T-helper 9 cell (primary cell): ENCODE measurements around the gene CPT1B.

Source experiments
- DNase-seq: peaks from one replicate; pipeline ENCODE4 v3.0.0-alpha.2; 2020

Gene CPT1B

DNA sequence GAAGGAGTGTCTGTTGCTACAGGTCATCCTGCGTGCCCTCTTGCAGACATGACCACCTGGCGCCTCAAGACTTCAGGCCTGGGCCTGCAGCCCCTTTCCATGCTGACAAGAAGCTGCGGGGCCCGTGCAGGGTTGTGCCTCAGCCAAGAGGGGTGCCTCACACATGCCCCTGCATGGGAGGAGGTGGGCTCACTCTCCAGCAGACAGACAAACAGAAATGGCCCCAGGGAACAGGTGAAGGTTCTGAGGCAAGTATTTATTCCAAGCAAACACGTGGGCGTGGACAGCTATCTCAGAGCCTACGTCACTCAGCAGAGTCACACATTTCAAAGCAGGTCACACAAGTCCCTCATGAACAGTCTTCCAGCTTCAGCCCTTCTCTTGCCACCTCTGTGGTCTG lies 9.6 kb downstream of the CPT1B start:
- no peak for DNase-seq

DNA sequence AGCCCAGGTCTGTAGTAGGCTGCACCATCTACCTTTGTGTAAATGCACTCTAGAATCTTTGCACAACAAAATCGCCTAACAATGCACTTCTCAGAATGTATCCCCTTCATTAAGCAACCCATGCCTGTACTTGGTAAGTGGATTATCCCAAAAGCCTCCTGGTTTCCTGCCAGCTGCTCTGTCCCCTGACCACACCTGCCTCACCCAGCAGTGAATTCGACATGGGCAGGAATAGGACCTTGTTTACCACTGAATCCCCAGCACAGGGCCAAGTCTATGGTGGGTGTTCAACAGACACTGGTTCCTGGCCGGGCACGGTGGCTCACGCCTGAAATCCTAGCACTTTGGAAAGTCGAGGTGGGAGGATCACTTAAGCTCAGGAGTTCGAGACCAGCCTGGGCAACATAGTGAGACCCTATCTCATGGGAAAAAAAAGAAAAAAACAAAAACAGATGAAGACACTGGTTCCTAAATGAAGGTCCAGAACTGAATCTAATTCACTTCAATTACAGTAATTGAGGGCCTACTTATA lies 10.4 kb downstream of the CPT1B start:
- DNase-seq, result no peak

DNA sequence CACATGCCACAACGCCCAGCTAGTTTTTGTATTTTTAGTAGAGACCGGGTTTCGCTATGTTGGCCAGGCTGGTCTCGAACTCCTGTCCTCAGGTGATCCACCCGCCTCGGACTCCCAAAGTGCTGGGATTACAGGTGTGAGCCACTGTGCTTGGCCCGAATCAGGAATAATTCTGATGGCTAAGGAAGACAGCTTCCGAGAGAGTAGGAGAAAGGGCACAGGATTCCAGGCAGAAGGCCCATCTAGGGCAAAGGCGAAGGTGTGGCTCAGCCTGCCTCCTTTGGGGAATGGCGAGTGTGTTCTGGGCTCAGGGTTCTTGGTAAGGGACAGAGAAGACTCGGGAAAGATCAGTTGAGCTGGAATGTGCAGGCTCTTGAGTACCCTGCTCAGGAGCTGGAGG lies 13.9 kb downstream of the CPT1B start:
- no peak for DNase-seq

DNA sequence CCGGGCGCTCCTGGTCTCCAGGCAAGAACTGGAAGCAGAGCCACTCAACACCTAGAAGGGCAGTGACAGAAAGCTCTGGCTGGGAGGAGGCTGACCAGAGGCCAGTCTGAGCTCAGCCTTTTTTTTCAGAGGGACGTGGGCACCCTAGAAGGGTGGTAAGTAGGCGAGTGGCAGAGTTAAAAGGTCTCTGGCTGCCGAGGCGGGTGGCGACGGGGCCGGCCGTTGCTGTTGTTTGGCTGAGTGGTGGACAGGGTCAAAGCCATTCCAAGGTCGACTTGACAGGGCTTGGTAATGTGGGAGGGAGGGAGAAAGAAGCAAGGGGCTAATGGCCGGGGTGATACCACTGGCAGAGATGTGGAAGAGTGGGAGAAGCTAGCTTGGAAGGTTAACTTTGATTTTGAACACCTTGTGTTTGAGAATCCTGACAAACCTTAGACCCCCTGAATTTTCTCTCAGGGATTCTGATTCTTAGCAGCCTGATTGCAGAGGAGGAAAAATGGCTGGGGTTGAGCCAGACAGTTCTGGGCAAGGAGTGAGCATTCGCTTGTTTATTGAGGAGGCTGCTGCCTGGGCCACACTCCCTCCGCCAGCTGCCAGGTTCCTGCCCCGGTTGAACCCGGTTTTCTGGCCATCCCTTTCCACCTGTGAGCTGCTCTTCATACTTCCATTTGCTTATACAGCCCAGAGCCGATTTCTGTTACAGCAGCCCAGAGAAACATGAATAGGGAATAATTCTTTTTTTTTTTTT lies 14.6 kb downstream of the CPT1B start:
- DNase-seq, result no peak

DNA sequence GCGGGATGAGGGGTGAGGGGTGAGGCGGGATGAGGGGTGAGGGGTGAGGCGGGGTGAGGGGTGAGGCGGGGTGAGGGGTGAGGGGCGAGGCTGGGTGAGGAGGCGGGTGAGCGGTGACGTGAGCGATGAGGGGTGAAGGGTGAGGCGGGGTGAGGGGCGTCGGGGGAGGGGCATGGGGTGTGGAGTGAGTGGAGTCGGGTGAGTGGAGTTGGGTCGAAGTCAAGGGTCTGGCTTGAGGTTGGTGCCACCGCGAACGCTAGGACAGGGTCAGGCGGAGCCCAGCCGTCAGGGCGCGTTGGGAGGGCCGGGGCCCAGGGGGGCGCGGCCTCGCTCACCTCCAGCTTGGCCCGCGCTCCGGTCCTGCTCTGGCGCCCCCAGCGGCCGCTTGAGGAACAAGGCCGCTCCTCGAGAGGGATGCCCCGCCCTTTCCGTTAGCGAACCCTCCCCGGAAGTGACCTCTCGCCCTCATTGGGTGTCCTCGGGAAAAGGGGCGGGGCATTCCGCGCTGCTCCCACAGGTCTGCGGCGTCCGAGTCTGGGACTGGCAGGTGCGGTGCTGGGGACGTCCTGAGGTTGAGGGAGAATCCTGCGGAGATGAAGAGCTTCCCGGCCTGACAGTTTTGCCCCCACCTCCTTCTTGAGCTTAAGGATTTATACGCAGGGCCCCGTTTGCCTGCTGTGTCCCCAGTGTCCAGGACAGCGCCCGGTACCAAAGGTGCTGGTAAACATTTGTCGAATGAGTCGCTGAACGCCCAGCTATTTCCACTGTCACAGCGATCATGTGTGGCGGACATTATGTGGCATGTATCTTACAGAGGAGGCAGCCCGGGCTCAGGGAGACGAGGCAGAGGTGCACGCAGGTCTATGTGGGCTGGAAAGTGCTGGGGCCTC lies 15.5 kb downstream of the CPT1B start, which contains the start of gene SYCE3:
Gene SYCE3, minus strand, starts transcription at position 397 of the 890 bp plus-strand sequence. CDS start 6,514 bp downstream, outside the sequence.
- DNase-seq, result peak; percentile 98

DNA sequence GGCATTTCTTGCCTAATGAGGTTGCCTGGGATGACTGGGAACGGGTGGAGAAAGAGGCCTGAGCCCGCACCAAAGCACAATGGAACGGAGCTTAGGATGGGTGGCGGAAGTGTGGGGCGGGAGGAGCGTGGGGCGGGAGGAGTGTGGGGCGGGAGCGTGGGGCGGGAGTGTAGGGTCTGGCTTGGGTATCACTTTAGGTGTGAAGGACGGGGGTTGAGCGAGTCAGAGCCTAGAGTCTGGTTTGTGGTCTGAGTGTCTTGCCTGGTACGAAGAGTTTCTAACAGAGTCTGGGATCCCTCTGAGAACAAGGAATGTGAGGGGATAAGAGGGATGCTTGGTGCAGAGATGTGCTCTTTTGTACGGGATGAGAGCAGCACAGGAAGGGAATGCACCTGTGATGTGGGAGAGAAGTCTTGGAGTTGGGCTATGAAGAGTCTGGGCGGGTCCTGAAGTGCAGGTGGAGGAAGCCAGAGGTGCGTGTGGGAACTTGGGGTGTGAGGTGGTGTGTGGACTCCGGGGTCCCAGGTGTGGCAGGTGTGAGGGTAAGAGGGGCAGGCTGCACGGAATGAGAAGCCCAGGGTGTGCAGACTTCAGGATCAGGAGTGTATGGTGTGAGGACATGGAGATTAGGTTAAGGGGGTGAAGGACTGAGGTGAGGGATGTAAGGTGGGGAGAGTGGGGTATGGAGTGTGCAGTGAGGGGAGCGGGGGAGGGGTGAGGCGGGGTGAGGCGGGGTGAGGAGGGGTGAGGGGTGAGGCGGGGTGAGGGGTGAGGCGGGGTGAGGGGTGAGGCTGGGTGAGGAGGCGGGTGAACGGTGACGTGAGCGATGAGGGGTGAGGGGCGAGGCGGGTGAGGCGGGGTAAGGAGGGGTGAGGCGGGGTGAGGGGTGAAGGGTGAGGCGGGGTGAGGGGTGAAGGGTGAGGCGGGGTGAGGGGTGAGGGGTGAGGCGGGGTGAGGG lies 16.5 kb downstream of the CPT1B start:
- no peak for DNase-seq

DNA sequence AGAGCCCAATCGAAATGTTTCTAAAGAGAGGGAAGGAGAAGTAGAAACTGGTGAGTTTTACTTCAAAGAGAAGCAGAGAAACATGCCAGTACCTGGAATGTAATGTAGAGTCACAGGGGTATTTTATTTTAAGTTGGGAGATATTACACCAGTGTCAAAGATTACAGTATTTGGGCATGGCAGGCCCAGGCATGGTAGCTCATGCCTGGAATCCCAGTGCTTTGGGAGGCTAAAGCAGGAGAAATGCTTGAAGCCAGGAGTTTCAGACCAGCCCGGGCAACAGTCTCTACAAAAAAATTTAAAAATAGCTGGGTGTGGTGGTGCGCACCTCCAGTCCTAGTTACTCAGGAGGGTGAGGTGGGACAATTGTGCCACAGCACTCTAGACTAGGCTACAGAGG lies 18.2 kb downstream of the CPT1B start:
- no peak for DNase-seq

DNA sequence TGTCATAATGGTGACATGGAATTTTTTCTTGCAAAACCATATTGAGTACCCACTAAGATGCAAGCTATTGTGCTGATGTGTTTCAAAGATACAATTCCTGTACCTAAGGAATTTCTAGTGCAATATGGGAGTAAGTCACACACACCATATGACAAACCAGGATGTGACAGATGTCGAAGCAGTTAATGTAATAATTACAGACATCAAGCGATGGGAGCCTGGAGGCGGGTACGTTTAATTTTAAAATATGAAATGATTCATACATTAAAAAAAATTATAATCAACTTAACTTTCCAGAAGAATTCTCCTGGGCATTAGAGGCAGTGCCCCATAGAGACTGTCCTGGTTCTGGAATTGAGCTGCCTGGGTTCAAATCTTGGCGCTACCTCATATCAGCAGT lies 21.5 kb downstream of the CPT1B start:
- no peak for DNase-seq

DNA sequence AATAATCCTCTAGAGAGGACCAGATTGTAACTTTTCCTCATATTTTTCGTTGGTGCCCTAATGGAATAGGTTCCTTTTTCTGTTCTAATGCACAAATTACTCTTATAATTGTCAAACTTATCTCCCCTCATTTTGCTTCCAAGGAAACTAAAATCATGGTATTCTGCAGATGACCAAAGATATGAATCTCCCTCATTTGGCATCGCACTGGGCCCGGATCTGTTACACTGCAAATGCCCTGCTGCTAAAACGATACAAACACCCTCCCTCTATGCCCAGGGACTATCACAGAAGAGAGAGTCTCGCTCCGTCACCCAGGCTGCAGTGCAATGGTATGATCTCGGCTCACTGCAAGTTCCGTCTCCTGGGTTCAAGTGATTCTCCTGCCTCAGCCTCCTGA lies 24.9 kb downstream of the CPT1B start:
- DNase-seq, result no peak

DNA sequence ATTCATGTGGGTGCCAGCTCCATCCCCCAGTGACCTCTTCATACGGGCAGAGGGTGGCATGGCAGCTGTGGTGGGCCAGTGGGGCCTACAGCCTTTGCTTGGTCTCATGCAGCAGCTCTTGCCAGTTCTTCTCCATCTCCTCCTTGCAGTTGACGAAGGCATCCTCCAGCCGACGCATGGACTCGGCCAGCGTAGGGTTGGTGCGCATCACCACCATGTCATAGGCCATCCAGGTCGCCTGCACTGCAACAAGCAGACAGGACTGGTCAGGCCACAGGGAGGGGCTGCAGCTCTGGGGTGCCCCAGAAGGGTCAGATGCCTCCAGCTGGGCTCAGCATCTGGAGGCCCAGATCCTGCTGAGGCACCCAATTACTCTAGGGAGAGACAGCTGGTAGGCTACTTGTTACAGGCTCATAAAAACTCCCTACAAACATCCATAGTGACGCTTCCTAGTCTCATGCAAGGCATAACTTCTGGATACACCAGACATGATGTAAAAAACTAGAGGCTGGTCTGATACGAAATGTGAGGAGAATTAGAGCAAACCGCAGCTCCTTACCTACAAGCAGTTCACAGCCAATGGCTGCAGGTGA lies 27.0 kb downstream of the CPT1B start:
- DNase-seq, result no peak

DNA sequence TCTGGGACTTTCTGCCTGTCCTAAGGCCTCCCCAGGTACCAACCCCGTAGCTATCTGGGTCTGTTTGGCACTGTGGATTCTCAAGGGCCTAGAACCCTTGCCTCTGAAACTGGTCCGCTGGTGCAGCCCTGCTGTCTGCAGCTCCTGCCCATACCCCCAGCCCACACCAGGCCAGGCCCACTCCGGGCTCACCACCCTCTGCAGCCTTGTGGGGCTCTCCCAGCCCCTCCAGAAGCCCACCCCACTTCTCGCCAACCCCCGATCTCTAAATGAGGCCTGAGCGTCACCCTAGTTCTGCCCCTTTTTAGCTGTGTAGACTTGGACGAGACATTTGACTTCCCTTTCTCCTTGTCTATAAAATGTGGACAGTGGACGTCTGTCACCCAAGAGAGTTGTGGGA lies 27.8 kb downstream of the CPT1B start:
- no peak for DNase-seq

DNA sequence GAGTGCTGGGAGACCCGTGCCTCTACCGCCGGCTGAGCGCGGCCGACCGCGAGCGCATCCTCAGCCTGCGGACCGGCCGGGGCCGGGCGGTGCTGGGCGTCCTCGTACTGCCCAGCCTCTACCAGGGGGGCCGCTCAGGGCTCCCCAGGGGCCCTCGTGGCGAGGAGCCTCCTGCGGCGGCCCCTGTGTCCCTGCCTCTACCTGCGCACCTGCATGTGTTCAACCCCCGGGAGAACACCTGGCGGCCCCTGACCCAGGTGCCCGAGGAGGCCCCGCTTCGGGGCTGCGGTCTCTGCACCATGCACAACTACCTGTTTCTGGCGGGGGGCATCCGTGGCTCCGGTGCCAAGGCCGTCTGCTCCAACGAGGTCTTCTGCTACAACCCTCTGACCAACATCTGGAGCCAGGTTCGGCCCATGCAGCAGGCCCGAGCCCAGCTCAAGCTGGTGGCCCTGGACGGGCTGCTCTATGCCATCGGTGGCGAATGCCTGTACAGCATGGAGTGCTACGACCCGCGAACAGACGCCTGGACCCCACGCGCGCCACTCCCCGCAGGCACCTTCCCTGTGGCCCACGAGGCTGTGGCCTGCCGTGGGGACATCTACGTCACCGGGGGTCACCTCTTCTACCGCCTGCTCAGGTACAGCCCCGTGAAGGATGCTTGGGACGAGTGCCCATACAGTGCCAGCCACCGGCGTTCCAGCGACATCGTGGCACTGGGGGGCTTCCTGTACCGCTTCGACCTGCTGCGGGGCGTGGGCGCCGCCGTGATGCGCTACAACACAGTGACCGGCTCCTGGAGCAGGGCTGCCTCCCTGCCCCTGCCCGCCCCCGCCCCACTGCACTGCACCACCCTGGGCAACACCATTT lies 29.1 kb downstream of the CPT1B start:
- DNase-seq, result no peak

DNA sequence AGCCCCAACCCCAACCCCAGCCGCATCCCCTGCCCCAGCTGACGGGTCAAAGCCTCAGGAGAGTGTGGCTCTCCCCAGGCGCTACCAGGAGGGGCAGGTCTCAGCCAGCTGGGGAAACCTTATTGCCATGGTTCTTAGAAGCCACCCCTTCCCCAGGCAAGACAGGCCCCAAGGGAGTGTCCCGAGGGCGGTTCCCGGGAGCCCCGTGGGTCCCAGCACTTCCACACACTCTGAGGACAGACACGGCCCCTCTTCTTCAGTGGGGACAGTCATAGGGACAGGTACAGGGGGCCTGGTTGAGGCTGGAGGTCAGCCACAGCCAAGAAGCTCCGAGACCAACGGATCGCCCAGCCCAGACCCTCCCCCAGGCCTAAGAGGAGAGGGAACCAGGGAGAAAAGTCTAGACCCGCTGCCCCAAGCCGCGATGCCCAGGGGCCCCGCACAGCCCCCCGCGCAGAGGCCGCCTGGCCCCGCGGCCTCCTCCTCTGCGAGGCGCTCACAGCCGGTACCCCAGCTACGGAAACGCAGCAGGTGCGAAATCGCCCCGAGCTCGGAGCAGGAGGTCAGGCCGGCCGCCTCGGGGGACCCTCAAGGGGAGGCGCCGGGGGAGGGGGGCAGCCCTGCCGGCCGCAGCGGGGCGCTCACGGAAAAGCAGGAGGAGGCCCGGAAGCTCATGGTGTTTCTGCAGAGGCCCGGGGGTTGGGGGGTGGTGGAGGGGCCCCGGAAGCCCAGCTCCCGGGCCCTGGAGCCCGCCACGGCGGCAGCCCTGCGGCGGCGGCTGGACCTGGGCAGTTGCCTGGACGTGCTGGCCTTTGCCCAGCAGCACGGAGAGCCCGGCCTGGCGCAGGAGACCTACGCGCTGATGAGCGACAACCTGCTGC lies 29.9 kb downstream of the CPT1B start:
- DNase-seq, result peak; percentile 54

DNA sequence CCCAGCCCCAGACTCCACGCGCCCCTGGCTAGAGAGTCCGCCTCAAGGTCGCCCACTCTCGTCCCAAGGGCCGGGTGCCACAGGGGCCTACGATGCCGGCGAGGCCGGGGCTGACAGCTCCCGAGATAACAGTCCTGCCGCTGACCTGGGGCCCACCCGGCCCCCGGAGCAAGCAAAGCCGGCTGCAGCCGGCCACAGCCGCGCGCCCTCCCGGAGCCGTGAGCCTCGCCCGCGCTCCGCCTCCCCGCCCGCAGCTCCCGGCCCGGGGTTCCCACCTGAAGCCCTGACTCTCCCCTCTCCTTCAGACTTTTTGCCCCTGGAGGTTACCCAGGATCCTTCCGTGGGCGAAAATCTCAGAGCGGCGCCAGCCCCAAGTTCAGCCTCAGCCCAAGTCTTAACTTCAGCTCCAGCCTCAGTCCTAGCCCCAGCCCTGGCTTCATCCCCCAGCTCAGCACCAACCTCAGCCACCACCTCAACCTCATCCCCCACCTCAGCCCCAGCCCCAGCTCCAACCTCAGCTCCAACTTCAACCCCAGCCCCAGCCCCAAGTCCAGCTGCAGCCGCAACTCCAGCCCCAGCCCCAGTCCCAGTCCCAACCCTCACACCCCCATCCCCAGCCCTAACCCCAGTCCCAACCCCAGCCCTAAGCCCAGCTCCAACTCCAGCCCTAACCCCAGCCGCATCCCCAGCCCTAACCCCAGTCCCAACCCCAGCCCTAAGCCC lies 30.8 kb downstream of the CPT1B start:
- no peak for DNase-seq

DNA sequence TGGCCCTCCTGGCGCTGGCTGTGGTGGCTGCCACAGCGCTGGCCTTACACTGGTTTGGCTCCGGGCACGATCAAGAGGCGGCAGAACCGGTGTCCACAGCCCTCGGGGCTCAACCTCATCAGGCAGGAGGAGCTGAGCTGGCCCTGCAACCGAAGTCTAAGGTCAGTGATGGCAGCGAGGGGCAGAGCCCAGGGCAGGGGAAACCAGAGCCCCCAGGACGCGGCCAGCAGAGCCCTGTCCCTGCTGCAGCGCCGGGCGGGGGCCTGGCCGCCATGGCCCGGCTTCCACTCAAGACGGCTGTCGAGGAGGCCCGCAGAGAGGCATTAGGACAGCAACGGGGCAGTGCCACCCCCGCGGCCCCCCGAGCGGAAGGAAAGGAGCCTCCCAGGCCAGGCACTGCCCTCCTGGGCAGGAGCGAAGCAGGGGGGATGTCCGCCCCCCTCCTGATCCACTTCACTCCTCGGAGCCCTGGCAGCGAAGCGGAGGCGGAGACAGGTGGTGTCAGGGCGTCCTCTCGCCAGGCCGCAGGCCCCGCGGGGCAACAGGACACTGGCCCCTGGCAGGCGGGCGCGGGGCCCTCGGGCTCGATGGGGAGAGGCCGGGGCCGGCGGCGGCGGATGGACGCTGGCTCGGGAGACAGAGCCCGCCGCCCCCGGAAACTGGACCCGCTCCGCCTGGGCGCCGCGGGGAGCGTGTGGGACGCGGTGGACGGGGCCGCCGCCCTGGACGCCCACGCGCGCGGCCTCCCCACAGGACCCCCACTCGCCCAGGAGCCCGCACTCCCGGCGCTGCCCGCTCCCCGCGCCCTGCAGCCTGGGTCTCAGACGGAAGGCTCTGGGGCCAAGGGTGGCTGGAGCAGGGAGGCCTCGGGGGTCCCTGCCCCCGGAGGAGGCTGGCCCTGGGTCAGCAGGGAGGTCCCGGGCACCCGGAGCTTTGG lies 31.6 kb downstream of the CPT1B start:
- no peak for DNase-seq

DNA sequence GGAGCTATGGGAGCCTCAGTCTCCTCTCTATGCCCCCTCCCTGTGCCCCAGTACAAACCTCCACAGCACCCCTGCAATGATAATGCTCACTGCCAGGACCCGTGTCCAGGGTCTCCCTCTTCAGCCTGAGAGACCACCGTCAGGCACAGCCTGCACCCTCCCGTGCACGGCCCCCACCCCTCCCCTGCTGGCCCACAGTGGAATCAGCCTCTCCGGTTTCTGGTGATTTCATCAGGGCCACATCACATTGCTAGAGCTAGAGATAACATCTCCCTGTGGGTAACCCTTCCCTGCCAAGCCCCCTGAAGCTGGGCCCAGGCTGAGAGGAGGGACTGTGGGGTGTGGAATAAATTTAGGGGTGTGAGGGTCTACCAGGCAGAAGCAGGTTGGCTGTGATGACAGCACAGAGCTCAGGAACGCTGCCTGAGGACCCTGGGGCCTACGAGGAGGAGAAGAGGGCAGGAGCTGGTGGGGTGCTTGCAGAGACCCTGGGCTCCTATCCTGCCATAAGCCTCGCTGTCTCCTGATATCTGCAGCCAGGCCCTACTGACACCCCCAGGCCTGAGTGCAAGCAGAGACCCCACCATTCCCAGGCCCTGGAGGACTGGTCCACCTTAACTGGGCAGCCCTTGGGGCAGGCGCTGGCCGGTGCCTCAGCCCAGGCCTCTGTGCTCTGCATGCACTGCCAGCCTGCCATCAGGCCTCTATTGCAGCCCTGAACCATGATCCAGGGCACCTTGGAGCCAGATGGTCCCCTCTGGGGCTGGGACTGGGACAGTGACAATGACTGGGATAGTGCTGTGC lies 32.5 kb downstream of the CPT1B start, which contains the start of gene KLHDC7B:
Gene KLHDC7B, plus strand, starts transcription at position 378 of the 804 bp plus-strand sequence. Its CDS starts 345 bp downstream, at position 723.
- no peak for DNase-seq

DNA sequence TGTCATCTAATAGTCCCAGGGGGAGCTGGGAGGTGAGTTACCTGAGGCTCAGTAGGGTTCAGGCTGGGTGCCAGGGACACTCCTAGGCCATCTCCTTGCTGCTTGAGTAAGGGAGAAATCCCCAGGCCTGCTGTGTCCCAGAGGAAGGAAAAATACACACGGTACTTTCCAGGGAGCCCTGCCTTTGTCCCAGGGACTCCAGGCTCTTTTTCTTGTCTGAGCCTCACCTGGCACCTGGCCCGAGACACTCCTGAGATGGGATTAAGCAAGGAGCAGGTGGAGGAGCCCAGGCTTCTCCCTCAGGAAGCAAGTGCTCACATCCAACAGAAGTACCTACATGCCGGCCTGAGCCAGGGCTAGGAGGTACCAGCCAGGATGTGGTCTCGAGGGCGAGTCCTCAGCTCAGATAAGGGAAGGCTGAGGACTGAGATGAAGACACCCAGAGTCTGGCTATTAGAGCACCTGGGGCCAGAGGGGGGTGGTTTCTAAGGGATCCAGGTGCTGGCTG lies 33.4 kb downstream of the CPT1B start:
- no peak for DNase-seq
